ENCODE measurements around the gene PRDX5. TPM values are rescaled to one million over a fixed set of nuclear protein-coding genes. Genes with fewer than 3 reads are reported as not detected.

Gene PRDX5
- total and polyA plus RNA-seq, 4 donors: 165 to 777 (median 374) TPM

DNA sequence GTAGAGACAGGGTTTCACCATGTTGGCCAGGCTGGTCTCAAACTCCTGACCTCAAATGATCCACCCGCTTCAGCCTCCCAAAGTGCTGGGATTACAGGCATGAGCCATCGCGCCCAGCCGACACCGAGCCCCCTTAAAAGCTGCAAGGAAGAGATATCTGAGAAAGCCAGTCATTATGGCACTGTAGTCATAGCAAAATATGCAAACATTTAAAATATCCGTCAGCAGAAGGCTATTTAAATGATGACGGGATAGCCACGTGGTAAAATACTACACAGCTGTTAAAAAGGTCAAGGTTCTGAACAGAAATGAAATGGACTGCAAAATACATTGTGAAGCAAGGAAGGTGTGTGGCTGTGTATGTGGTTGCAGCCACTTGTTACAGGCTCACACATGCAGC is 15.6 kb downstream of the PRDX5 start:
- Histone ChIP-seq H3K27me3 (ENCODE audit: control insufficient read depth in 3 of 3, insufficient read depth in 3 of 3, low read length in 2 of 3) (no peaks in the 10 kb centered on the region), H3K36me3 (ENCODE audit: control insufficient read depth in 4 of 4, insufficient read depth in 4 of 4, low read length in 4 of 4) (no peaks in the 10 kb centered on the region), H3K4me3 (no peak overlapping the region), H3K9me3 (ENCODE audit: control insufficient read depth in 4 of 4, insufficient read depth in 3 of 4, low read length in 3 of 4) (no peaks in the 10 kb centered on the region), H3K9ac (ENCODE audit: insufficient read depth in 1 of 2, low read length in 2 of 2) (no peak overlapping the region), H3K4me1 (ENCODE audit: control insufficient read depth in 5 of 5, insufficient read depth in 5 of 5, low read length in 5 of 5) (peaks cover 0 to 4% (median 0%) of the 10 kb centered on the region in 5 donors), H3K27ac (ENCODE audit: low read depth in 1 of 2, low read length in 1 of 2) (no peak overlapping the region)
- DNase-seq: no peak
- WGBS, 2 donors: 92 to 94% methylated on average over 8 of the region's 8 CpGs
- no peak for ATAC-seq (ENCODE audit: insufficient read depth, low FRiP score)
- TF ChIP-seq CTCF (IDR thresholded peaks at IDR 0.05; ENCODE audit: control extremely low read depth, extremely low read depth): no peak

- ATAC-seq (ENCODE audit: insufficient read depth, low FRiP score) (peak; percentile 64), DNase-seq (no peak)
- Histone ChIP-seq H3K27me3 (ENCODE audit: control insufficient read depth in 3 of 3, insufficient read depth in 3 of 3, low read length in 2 of 3) (no peaks in the 10 kb centered on the region), H3K36me3 (ENCODE audit: control insufficient read depth in 4 of 4, insufficient read depth in 4 of 4, low read length in 4 of 4) (no peaks in the 10 kb centered on the region), H3K9me3 (ENCODE audit: control insufficient read depth in 4 of 4, insufficient read depth in 3 of 4, low read length in 3 of 4) (no peaks in the 10 kb centered on the region), H3K4me3 (no peak overlapping the region), H3K27ac (ENCODE audit: low read depth in 1 of 2, low read length in 1 of 2) (peak overlapping the region in 1 of 2 donors; percentile 70), H3K9ac (ENCODE audit: insufficient read depth in 1 of 2, low read length in 2 of 2) (no peak overlapping the region), H3K4me1 (ENCODE audit: control insufficient read depth in 5 of 5, insufficient read depth in 5 of 5, low read length in 5 of 5) (peaks cover 0 to 4% (median 0%) of the 10 kb centered on the region in 5 donors)
- TF ChIP-seq CTCF (IDR thresholded peaks at IDR 0.05; ENCODE audit: control extremely low read depth, extremely low read depth): no peak
- WGBS, 2 donors: 51 to 55% methylated on average over 13 of the region's 13 CpGs
Measured at GRCh38 chr11:64334764-64335735, 17.1 kb downstream of the PRDX5 start.

DNA sequence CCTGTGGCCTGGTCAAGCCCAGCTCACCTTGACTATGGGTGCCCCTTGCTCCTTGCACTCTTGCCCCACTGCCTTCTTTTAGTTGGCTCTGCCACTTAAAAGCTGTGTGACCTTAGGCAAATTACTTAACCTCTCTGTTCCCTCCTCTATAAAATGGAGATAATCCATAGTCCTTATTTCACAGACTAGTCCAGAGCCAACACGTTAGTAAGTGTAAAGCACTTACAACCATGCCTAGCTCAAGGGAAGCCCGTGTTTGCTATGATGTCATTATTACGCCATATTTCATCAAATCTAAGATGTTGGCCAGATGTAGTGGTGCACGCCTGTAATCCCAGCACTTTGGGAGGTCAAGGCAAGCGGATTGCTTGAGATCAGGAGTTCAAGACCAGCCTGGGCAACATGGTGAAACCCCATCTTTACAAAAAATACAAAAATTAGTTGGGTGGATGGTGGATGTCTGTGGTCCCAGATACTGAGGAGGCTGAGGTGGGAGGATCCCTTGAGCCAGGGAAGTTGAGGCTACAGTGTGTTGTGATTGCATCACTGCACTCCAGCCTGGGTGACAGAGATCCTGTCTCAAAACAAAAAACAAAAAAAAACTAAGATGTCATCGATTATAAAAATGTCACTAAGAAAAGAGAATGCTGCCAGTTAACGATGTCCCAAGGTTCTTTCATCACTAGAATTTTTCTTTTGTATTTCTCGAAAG is 19.8 kb downstream of the PRDX5 start:
- no peak for TF ChIP-seq CTCF (IDR thresholded peaks at IDR 0.05; ENCODE audit: control extremely low read depth, extremely low read depth)
- no peak overlapping the region for H3K9ac ChIP-seq (ENCODE audit: insufficient read depth in 1 of 2, low read length in 2 of 2)
- H3K36me3 ChIP-seq (ENCODE audit: control insufficient read depth in 4 of 4, insufficient read depth in 4 of 4, low read length in 4 of 4): no peaks in the 10 kb centered on the region
- no peak overlapping the region for H3K27ac ChIP-seq (ENCODE audit: low read depth in 1 of 2, low read length in 1 of 2)
- H3K27me3 ChIP-seq (ENCODE audit: control insufficient read depth in 3 of 3, insufficient read depth in 3 of 3, low read length in 2 of 3): peaks cover 0 to 10% (median 0%) of the 10 kb centered on the region in 3 donors
- no peak for DNase-seq
- H3K4me3 ChIP-seq: no peak overlapping the region
- WGBS, 2 donors: 68 to 71% methylated on average over 8 of the region's 8 CpGs
- H3K4me1 ChIP-seq (ENCODE audit: control insufficient read depth in 5 of 5, insufficient read depth in 5 of 5, low read length in 5 of 5): peaks cover 0 to 12% (median 7%) of the 10 kb centered on the region in 5 donors
- no peaks in the 10 kb centered on the region for H3K9me3 ChIP-seq (ENCODE audit: control insufficient read depth in 4 of 4, insufficient read depth in 3 of 4, low read length in 3 of 4)
- no peak for ATAC-seq (ENCODE audit: insufficient read depth, low FRiP score)
